K562 (cell line): ENCODE results near the gene CCT5. TPM values are rescaled to one million over a fixed set of nuclear protein-coding genes. Genes with fewer than 3 reads are reported as not detected.
"Not testable (repeated sequence)": the region's sequence is repeated elsewhere in the genome, so short reads cannot be mapped to it uniquely, and the experiment has no call there.

Experiments used
- ATAC-seq: fragments of 200-7000 bp; cut with Tn5 transposase; 3 replicates; pipeline ENCODE4 v1.9.1; 2020; ENCODE audit warnings: moderate library complexity
- BruUV-seq: library from RNA; stranded (reverse); fragments of 400-500 nt; replicated peaks from 2 replicates; lab custom pipeline; 2021; lab: Mats Ljungman, UMichigan
- CTCF ChIA-PET: fragments of 300-600 bp; formaldehyde crosslinking; extraction: SDS; loops from one replicate; lab custom pipeline; 2021; ENCODE audit warnings: low intra/inter-chr PET ratio; lab: Yijun Ruan, JAX
- POLR2A ChIA-PET: fragments of 300-600, 350-650 bp; sonication (Branson Sonifier 250); formaldehyde crosslinking; extraction: SDS; loops from one replicate; lab custom pipeline; 2021; ENCODE audit warnings: antibody characterized with exemption, inconsistent platforms; lab: Yijun Ruan, JAX
- DNase-seq, 4 experiments: peaks; one replicate each; pipeline versions ENCODE4 v3.0.0 to v3.0.0-alpha.2; 2011 to 2018; ENCODE audit warnings: low spot score in 3 of 4, mixed read lengths in 3 of 4; ENCODE audit errors: extremely low read depth in 1 of 4
- FAIRE-seq: peaks from 2 replicates; lab custom pipeline; 2011; peaks lifted over from hg19 to GRCh38; lab: Jason Lieb, UNC
- H2AFZ ChIP-seq: 2 replicates; pipeline ENCODE4 v1.6.0; 2011; ENCODE audit warnings: low read depth, low read length, control low read depth, inconsistent platforms
- H3K27ac ChIP-seq: fragments of 200-600 bp; 3 replicates; pipeline ENCODE4 v1.8.0; 2011; ENCODE audit warnings: low read depth, mild to moderate bottlenecking, control low read depth, inconsistent platforms, low read length, moderate library complexity, mixed read lengths; ENCODE audit errors: extremely low read depth
- H3K27me3 ChIP-seq, 2 experiments: fragments of 300-600 bp in 1 of 2; 2 replicates in 1 of 2; 3 replicates in 1 of 2; pipeline versions ENCODE4 v1.6.0 to v1.8.0; 2011; ENCODE audit warnings: inconsistent platforms in 2 of 2, low read length in 2 of 2, mild to moderate bottlenecking in 1 of 2, mixed read lengths in 1 of 2, moderate library complexity in 1 of 2; ENCODE audit not compliant: control insufficient read depth in 2 of 2, insufficient read depth in 2 of 2
- H3K36me3 ChIP-seq: fragments of 300-600 bp; 3 replicates; pipeline ENCODE4 v1.8.0; 2011; ENCODE audit warnings: mild to moderate bottlenecking, low read length, inconsistent platforms; ENCODE audit not compliant: control insufficient read depth, insufficient read depth
- H3K4me1 ChIP-seq, 2 experiments: fragments of 200-600 bp in 1 of 2; replicated peaks in 1 of 2; 2 replicates in 1 of 2; 3 replicates in 1 of 2; pipeline versions ENCODE4 v1.5.1 to v1.8.0; 2011; ENCODE audit warnings: inconsistent platforms in 2 of 2, low read length in 2 of 2, mild to moderate bottlenecking in 1 of 2, mixed read lengths in 1 of 2, moderate library complexity in 1 of 2; ENCODE audit not compliant: control insufficient read depth in 2 of 2, insufficient read depth in 2 of 2
- H3K4me2 ChIP-seq: 2 replicates; pipeline ENCODE4 v1.6.1; 2011; ENCODE audit warnings: low read length, control low read depth, inconsistent platforms, mixed read lengths; ENCODE audit not compliant: insufficient read depth
- H3K4me3 ChIP-seq: fragments of 200-600 bp; sonication (generic), shearing (Covaris generic); 2 replicates; pipeline ENCODE4 v1.5.1; 2016; ENCODE audit warnings: control low read depth, inconsistent platforms
- H3K79me2 ChIP-seq: fragments of 200-600 bp; 3 replicates; pipeline ENCODE4 v1.8.0; 2011; ENCODE audit warnings: low read length, inconsistent platforms; ENCODE audit not compliant: control insufficient read depth, insufficient read depth
- H3K9ac ChIP-seq, 2 experiments: 2 replicates each; pipeline versions ENCODE4 v1.6.0 to v1.6.1; 2011; ENCODE audit warnings: low read depth in 2 of 2, low read length in 2 of 2, control low read depth in 1 of 2, inconsistent platforms in 1 of 2, mild to moderate bottlenecking in 1 of 2, mixed read lengths in 1 of 2; ENCODE audit not compliant: insufficient read depth in 1 of 2
- H3K9me1 ChIP-seq: one replicate; pipeline ENCODE4 v1.6.0; 2011; ENCODE audit warnings: inconsistent platforms, mild to moderate bottlenecking, low read length, moderate library complexity; ENCODE audit not compliant: control insufficient read depth, insufficient read depth
- H3K9me3 ChIP-seq: replicated peaks from 2 replicates; pipeline ENCODE4 v1.5.1; 2011; ENCODE audit warnings: low read depth, low read length, inconsistent platforms; ENCODE audit not compliant: control insufficient read depth, insufficient read depth
- H4K20me1 ChIP-seq: replicated peaks from 2 replicates; pipeline ENCODE4 v1.6.1; 2011; ENCODE audit warnings: low read length, inconsistent platforms, mixed read lengths; ENCODE audit not compliant: control insufficient read depth, insufficient read depth
- ERF ChIP-seq: fragments of 450-650 bp; formaldehyde crosslinking; IDR thresholded peaks from 2 replicates; pipeline ENCODE4 v1.4.0; 2020; ENCODE audit warnings: mild to moderate bottlenecking, mixed read lengths
- MTA1 ChIP-seq: fragments of 450-650 bp; IDR thresholded peaks from 2 replicates; pipeline ENCODE4 v1.6.1; 2017; ENCODE audit warnings: borderline replicate concordance
- NBN ChIP-seq: fragments of 450-650 bp; IDR thresholded peaks from 2 replicates; pipeline ENCODE4 v1.6.1; 2016; ENCODE audit warnings: low read depth, mild to moderate bottlenecking
- NR2C1 ChIP-seq, 2 experiments: fragments of 450-650 bp; IDR thresholded peaks; 2 replicates each; pipeline ENCODE4 v1.6.1; 2017; ENCODE audit warnings: mild to moderate bottlenecking in 2 of 2, antibody characterized with exemption in 1 of 2, inconsistent platforms in 1 of 2, missing compliant biosample characterization in 1 of 2, missing genetic modification characterization in 1 of 2
- TRIM28 ChIP-seq: fragments of 450-650 bp; IDR thresholded peaks from 2 replicates; pipeline ENCODE4 v1.6.1; 2017
- ZNF175 ChIP-seq: fragments of 200-800 bp; sonication (Bioruptor generic); IDR thresholded peaks from 2 replicates; pipeline ENCODE4 v1.6.1; 2016; ENCODE audit warnings: low read depth, mild to moderate bottlenecking, missing genetic modification characterization, missing compliant biosample characterization
- WGBS: fragments of 100-300 bp; shearing (Covaris generic); methylation state at CpG from one replicate; pipeline ENCODE4 v1.1.6; 2016; ENCODE audit warnings: low coverage, mixed read lengths; ENCODE audit not compliant: insufficient coverage; ENCODE audit errors: missing lambda C conversion rate; 5-methylcytosine and 5-hydroxymethylcytosine counted together
- in situ Hi-C: fragments of 300-500 bp; cut with MboI; formaldehyde crosslinking; loops from 4 replicates; pipeline ENCODE4 v1.15.0; 2018; ENCODE audit warnings: inconsistent platforms, mixed read lengths
- intact Hi-C: fragments of 100-400 bp; cut with micrococcal nuclease; formaldehyde crosslinking; loops from 2 replicates; pipeline ENCODE4 v1.14.2; 2022
- polyA plus RNA-seq, 8 experiments: library from polyadenylated mRNA; depleted of rRNA in 4 of 8; stranded (reverse) in 5 of 8; unstranded in 3 of 8; fragments of >200 nt; fragmentation: Nextera tagmentation in 2 of 8; fragmentation: Illumina TruSeq in 1 of 8; extraction: Ambion mirVana in 2 of 8; extraction: Trizol in 1 of 8; gene quantifications; 2 replicates each; pipeline versions ENCODE4 v1.2.1 to v1.2.3, GENCODE V29; 2011 to 2014; ENCODE audit warnings: inconsistent platforms in 1 of 8, missing spikeins in 1 of 8
- total RNA-seq, 7 experiments: library from RNA; depleted of rRNA in 6 of 7; stranded (reverse); fragments of >200 nt in 6 of 7; fragmentation: Illumina TruSeq in 2 of 7; extraction: Trizol in 2 of 7; gene quantifications; 2 replicates each; pipeline versions ENCODE4 v1.2.1 to v1.2.3, GENCODE V29; 2011 to 2021; ENCODE audit warnings: low replicate concordance in 1 of 7
- TF ChIP-seq, protein P1 (sequence below), 3 experiments: fragments of 200-800 bp in 1 of 3; sonication (Bioruptor generic) in 1 of 3; sonication (generic) in 1 of 3; formaldehyde crosslinking in 1 of 3; IDR thresholded peaks; 2 replicates each; pipeline versions ENCODE4 v1.6.1 to v1.8.0; 2016 to 2022; ENCODE audit warnings: mild to moderate bottlenecking in 2 of 3, missing compliant biosample characterization in 2 of 3, missing genetic modification characterization in 2 of 3, missing genetic modification reagents in 1 of 3
- TF ChIP-seq, protein P2 (sequence below): fragments of 450-650 bp; IDR thresholded peaks from 2 replicates; pipeline ENCODE4 v1.6.1; 2016; ENCODE audit warnings: mild to moderate bottlenecking
- TF ChIP-seq, protein P3 (sequence below): fragments of 450-650 bp; IDR thresholded peaks from 2 replicates; pipeline ENCODE4 v1.6.1; 2018; ENCODE audit not compliant: partially characterized antibody

Gene CCT5
- total and polyA plus RNA-seq, 9 of the 15 experiments (the other 6 are each of a cell fraction or from before 2014, with no cell fraction given), result 782 to 1,606 (median 1,153) TPM

DNA sequence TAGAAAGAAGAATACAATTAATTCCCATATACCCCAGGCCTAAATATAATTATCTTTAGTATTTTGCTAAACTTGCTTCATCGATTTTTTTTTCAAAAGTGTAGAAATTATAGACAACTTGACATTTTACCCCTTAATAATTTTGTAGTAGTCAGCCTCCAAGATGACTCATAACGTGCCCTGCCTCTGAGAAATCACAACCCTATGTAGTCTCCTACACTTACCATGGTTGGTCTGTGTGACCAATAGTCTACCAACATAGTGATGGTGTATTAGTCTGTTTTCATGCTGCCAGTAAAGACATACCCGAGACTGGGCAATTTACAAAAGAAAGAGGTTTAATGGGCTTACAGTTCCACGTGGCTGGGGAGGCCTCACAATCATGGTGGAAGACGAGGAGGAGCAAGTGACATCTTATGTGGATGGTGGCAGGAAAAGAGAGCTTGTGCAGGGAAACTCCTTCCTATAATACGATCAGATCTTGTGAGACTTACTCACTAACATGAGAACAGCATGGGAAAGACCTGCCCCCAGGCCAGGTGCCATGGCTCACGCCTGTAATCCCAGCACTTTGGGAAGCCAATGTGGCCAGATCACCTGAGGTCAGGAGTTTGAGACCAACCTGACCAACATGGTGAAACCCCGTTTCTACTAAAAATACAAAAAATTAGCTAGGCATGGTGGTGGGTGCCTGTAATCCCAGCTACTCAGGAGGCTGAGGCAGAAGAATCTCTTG, 60.9 kb downstream of the CCT5 start (continued):
- TF ChIP-seq, protein P1, sequence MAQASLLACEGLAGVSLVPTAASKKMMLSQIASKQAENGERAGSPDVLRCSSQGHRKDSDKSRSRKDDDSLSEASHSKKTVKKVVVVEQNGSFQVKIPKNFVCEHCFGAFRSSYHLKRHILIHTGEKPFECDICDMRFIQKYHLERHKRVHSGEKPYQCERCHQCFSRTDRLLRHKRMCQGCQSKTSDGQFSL (CRISPR knock-in tag; IDR thresholded peaks at IDR 0.05), result peak; percentile 48; the same call in 1 of the 2 replicates
- TF ChIP-seq, protein P1 (tag; IDR thresholded peaks at IDR 0.05), result not testable (repeated sequence)

- 13% methylated on average over 9 of the region's 10 CpGs for WGBS
- Histone ChIP-seq H3K4me3 (no peak overlapping the region), H2AFZ (peak overlapping the region; percentile 75), H3K36me3 (no peaks in the 10 kb centered on the region), H3K27me3 (no peaks in the 10 kb centered on the region), H3K9me3 (no peaks in the 10 kb centered on the region), H3K27ac (peak overlapping the region; percentile 64), H4K20me1 (no peaks in the 10 kb centered on the region), H3K9ac (peak overlapping the region; percentile 0 to 6; a peak in 1 of 4 replicates), H3K9me1 (no peaks in the 10 kb centered on the region), H3K4me2 (peak overlapping the region; percentile 50), H3K4me1 (peaks cover 36 to 41% of the 10 kb centered on the region in 2 experiments), H3K79me2 (peaks cover 9% of the 10 kb centered on the region)
- BruUV-seq, result no TSS peak
- CTCF ChIA-PET, result interaction anchor here (1.1 kb wide), 1 partner anchor 11 kb away, joined by 3 read pairs; no protein-coding TSS in a partner anchor
- POLR2A ChIA-PET, result interaction anchor here (0.9 to 4.9 kb wide), 7 partner anchors 7 to 279 kb away, joined by 3 to 31 read pairs (median 4); partner anchors contain the start of gene MARCHF6
- ATAC-seq, result no peak; the same call in 1 of the 3 replicates
- in situ Hi-C loops, result no loop called here
- intact Hi-C loops, result no loop called here
- FAIRE-seq, result peak; percentile 42
- peak in 1 of 4 experiments; percentile 55 for DNase-seq
- TF ChIP-seq NR2C1 (IDR thresholded peaks at IDR 0.05), result no peak
- 0 out of 2 replicates have a peak, but pooled peaks have one; percentile 14 for TF ChIP-seq NR2C1 (tag; IDR thresholded peaks at IDR 0.05)
- TF ChIP-seq MTA1, result peak; percentile 79; the same call in 1 of the 2 replicates
- no peak for TF ChIP-seq TRIM28
- 0 out of 2 replicates have a peak, but pooled peaks have one; percentile 55 for TF ChIP-seq ZNF175 (CRISPR knock-in tag)
- TF ChIP-seq, protein P2, sequence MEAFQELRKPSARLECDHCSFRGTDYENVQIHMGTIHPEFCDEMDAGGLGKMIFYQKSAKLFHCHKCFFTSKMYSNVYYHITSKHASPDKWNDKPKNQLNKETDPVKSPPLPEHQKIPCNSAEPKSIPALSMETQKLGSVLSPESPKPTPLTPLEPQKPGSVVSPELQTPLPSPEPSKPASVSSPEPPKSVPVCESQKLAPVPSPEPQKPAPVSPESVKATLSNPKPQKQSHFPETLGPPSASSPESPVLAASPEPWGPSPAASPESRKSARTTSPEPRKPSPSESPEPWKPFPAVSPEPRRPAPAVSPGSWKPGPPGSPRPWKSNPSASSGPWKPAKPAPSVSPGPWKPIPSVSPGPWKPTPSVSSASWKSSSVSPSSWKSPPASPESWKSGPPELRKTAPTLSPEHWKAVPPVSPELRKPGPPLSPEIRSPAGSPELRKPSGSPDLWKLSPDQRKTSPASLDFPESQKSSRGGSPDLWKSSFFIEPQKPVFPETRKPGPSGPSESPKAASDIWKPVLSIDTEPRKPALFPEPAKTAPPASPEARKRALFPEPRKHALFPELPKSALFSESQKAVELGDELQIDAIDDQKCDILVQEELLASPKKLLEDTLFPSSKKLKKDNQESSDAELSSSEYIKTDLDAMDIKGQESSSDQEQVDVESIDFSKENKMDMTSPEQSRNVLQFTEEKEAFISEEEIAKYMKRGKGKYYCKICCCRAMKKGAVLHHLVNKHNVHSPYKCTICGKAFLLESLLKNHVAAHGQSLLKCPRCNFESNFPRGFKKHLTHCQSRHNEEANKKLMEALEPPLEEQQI, result peak; percentile 54; the same call in 1 of the 2 replicates
- TF ChIP-seq ERF (CRISPR knock-in tag), result no peak
- peak; percentile 76; the same call in 1 of the 2 replicates for TF ChIP-seq NBN
- TF ChIP-seq, protein P3, sequence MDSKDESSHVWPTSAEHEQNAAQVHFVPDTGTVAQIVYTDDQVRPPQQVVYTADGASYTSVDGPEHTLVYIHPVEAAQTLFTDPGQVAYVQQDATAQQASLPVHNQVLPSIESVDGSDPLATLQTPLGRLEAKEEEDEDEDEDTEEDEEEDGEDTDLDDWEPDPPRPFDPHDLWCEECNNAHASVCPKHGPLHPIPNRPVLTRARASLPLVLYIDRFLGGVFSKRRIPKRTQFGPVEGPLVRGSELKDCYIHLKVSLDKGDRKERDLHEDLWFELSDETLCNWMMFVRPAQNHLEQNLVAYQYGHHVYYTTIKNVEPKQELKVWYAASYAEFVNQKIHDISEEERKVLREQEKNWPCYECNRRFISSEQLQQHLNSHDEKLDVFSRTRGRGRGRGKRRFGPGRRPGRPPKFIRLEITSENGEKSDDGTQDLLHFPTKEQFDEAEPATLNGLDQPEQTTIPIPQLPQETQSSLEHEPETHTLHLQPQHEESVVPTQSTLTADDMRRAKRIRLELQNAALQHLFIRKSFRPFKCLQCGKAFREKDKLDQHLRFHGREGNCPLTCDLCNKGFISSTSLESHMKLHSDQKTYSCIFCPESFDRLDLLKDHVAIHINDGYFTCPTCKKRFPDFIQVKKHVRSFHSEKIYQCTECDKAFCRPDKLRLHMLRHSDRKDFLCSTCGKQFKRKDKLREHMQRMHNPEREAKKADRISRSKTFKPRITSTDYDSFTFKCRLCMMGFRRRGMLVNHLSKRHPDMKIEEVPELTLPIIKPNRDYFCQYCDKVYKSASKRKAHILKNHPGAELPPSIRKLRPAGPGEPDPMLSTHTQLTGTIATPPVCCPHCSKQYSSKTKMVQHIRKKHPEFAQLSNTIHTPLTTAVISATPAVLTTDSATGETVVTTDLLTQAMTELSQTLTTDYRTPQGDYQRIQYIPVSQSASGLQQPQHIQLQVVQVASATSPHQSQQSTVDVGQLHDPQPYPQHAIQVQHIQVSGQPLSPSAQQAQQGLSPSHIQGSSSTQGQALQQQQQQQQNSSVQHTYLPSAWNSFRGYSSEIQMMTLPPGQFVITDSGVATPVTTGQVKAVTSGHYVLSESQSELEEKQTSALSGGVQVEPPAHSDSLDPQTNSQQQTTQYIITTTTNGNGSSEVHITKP, result peak; percentile 67
These were observed 61.7 kb downstream of the CCT5 start for GRCh38 chr5:10311595-10312425.
